ENCODE data around the gene CAMK2N1.

GRCh38 chr1:20487236-20487590 lies 1.2 kb upstream of the CAMK2N1 start:
- TF ChIP-seq POLR2A (IDR thresholded peaks at IDR 0.05): no peak
- TF ChIP-seq CTCF (IDR thresholded peaks at IDR 0.05): no peak
- no peak for TF ChIP-seq POLR2AphosphoS5 (IDR thresholded peaks at IDR 0.05)
- TF ChIP-seq EP300 (IDR thresholded peaks at IDR 0.05; ENCODE audit: low read depth): no peak

All from transverse colon (tissue), 4 donors.